WTC11 (cell line): ENCODE results near the gene HSPB6. TPM values are rescaled to one million over a fixed set of nuclear protein-coding genes. Genes with fewer than 3 reads are reported as not detected.
A peak's percentile ranks its signal among the peaks of the same experiment; 100 is the strongest.

Experiments used
- ATAC-seq: fragments of 200-7000 bp; cut with Tn5 transposase; 2 replicates; pipeline ENCODE4 v1.10.0; 2021; ENCODE audit warnings: mild to moderate bottlenecking, moderate library complexity
- CTCF ChIA-PET: fragments of 300-600 bp; sonication (Branson Sonifier 250); formaldehyde crosslinking; loops from one replicate; lab custom pipeline; 2021; ENCODE audit warnings: antibody characterized with exemption; lab: Charles Lee
- POLR2A ChIA-PET: fragments of 350-600 bp; sonication (Branson Sonifier 250); formaldehyde crosslinking; loops from one replicate; lab custom pipeline; 2021; ENCODE audit warnings: antibody characterized with exemption; lab: Charles Lee
- DNase-seq: peaks from one replicate; pipeline ENCODE4 v3.0.0; 2021; ENCODE audit warnings: low spot score
- H3K27ac Mint-ChIP-seq: 2 replicates; pipeline ENCODE4 v1.8.0; 2021; ENCODE audit warnings: mixed read lengths
- H3K27me3 Mint-ChIP-seq: 2 replicates; pipeline ENCODE4 v1.8.0; 2021; ENCODE audit warnings: low read depth, mild to moderate bottlenecking, moderate library complexity, mixed read lengths
- H3K36me3 Mint-ChIP-seq: 2 replicates; pipeline ENCODE4 v1.8.0; 2021; ENCODE audit warnings: mixed read lengths
- H3K4me1 Mint-ChIP-seq: 2 replicates; pipeline ENCODE4 v1.8.0; 2022; ENCODE audit warnings: mixed read lengths
- H3K4me3 Mint-ChIP-seq: 2 replicates; pipeline ENCODE4 v1.8.0; 2021; ENCODE audit warnings: mild to moderate bottlenecking, moderate library complexity, mixed read lengths
- H3K9me3 Mint-ChIP-seq: 2 replicates; pipeline ENCODE4 v1.8.0; 2021; ENCODE audit warnings: mixed read lengths
- ATF3 ChIP-seq: sonication (generic); formaldehyde crosslinking; conservative IDR thresholded peaks from 2 replicates; pipeline ENCODE4 v1.8.1; 2022; ENCODE audit warnings: mild to moderate bottlenecking, missing genetic modification reagents
- E2F5 ChIP-seq: sonication (generic); formaldehyde crosslinking; IDR thresholded peaks from 2 replicates; pipeline ENCODE4 v1.8.1; 2022; ENCODE audit warnings: mild to moderate bottlenecking, moderate library complexity, missing genetic modification reagents
- ELF4 ChIP-seq: sonication (generic); formaldehyde crosslinking; IDR thresholded peaks from 2 replicates; pipeline ENCODE4 v1.8.1; 2022; ENCODE audit warnings: low read depth, mild to moderate bottlenecking, moderate library complexity, missing genetic modification reagents
- GTF2I ChIP-seq: fragments of 250-450 bp; sonication (Bioruptor Pico); conservative IDR thresholded peaks from 2 replicates; pipeline ENCODE4 v1.4.0; 2021; ENCODE audit warnings: mild to moderate bottlenecking
- MXD4 ChIP-seq: fragments of 250-450 bp; sonication (Bioruptor Pico); IDR thresholded peaks from 2 replicates; pipeline ENCODE4 v1.8.0; 2021; ENCODE audit warnings: mild to moderate bottlenecking, moderate library complexity, borderline replicate concordance
- OVOL2 ChIP-seq: fragments of 250-450 bp; sonication (Bioruptor Pico); IDR thresholded peaks from 2 replicates; pipeline ENCODE4 v1.9.0; 2021; ENCODE audit warnings: mild to moderate bottlenecking, borderline replicate concordance
- RORB ChIP-seq: fragments of 250-450 bp; sonication (Bioruptor Pico); IDR thresholded peaks from 2 replicates; pipeline ENCODE4 v1.9.0; 2021; ENCODE audit warnings: mild to moderate bottlenecking
- TEAD1 ChIP-seq: sonication (generic); formaldehyde crosslinking; IDR thresholded peaks from 2 replicates; pipeline ENCODE4 v1.8.0; 2022; ENCODE audit warnings: mild to moderate bottlenecking, missing genetic modification reagents
- ZNF121 ChIP-seq: sonication (generic); formaldehyde crosslinking; IDR thresholded peaks from 2 replicates; pipeline ENCODE4 v1.8.0; 2023; ENCODE audit warnings: missing genetic modification reagents
- ZNF423 ChIP-seq: fragments of 250-450 bp; sonication (Bioruptor Pico); IDR thresholded peaks from 2 replicates; pipeline ENCODE4 v2.1.2; 2022; ENCODE audit warnings: mild to moderate bottlenecking, moderate library complexity
- ZNF532 ChIP-seq: fragments of 250-450 bp; sonication (Bioruptor Pico); IDR thresholded peaks from 2 replicates; pipeline ENCODE4 v1.9.0; 2021; ENCODE audit warnings: mild to moderate bottlenecking, borderline replicate concordance
- total RNA-seq: library from RNA; stranded (reverse); gene quantifications from 3 replicates; pipeline ENCODE4 v1.2.3, GENCODE V29; 2021
- TF ChIP-seq, protein P1 (sequence below): sonication (generic); formaldehyde crosslinking; IDR thresholded peaks from 2 replicates; pipeline ENCODE4 v1.8.0; 2023; ENCODE audit warnings: missing genetic modification reagents, mild to moderate bottlenecking, borderline replicate concordance

HSPB6 gene
- total RNA-seq, 1 experiment from 2014 or later = 1.7 TPM

DNA sequence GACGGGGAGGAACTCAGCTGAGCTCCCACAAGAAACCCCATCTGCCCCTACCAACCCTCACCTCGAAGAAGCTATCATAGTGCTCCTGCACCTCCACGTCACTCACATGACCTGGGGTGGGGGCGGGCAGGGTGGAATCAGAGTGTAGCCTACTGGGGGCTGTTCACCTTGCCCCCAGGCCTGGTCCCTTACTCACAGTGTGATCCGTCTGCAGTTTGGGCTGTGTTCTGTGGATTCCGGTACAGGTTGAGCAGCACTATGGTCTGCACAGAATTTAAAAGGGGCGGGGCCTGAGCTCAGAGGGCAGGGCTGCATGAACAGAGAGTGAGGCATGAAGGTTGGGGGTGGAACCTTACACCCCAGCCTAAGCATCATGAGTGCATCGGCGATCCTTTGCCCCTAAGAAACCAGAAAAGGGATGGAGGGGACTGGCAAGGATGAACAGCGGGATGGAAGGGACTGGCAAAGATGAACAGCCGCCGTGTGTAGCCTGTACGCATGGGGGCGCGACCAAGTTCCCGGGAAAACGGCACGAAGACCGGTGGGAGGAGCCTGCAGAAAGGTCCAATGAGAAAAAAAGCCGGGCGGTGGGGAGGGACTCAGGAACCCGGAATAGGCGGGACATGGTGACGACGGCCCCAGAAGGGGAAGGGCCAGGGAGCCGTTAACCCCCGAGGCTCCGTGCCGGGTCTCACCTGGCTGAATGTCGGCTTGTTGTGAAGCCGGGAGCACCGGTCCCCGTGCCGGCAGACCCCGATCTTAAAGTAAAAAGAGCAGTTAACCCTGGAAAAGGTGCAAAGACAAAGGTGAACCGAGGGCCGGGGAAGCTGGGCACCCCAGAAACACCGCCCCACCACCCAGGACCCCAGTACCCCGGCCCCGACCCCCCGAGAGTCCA, 12.2 kb downstream of the HSPB6 start (continued):
- TF ChIP-seq TEAD1 (CRISPR knock-in tag) (peak; percentile 26; the same call in 1 of the 2 replicates), GTF2I (CRISPR knock-in tag) (no peak), ELF4 (CRISPR knock-in tag) (no peak)
- TF ChIP-seq, protein P1, sequence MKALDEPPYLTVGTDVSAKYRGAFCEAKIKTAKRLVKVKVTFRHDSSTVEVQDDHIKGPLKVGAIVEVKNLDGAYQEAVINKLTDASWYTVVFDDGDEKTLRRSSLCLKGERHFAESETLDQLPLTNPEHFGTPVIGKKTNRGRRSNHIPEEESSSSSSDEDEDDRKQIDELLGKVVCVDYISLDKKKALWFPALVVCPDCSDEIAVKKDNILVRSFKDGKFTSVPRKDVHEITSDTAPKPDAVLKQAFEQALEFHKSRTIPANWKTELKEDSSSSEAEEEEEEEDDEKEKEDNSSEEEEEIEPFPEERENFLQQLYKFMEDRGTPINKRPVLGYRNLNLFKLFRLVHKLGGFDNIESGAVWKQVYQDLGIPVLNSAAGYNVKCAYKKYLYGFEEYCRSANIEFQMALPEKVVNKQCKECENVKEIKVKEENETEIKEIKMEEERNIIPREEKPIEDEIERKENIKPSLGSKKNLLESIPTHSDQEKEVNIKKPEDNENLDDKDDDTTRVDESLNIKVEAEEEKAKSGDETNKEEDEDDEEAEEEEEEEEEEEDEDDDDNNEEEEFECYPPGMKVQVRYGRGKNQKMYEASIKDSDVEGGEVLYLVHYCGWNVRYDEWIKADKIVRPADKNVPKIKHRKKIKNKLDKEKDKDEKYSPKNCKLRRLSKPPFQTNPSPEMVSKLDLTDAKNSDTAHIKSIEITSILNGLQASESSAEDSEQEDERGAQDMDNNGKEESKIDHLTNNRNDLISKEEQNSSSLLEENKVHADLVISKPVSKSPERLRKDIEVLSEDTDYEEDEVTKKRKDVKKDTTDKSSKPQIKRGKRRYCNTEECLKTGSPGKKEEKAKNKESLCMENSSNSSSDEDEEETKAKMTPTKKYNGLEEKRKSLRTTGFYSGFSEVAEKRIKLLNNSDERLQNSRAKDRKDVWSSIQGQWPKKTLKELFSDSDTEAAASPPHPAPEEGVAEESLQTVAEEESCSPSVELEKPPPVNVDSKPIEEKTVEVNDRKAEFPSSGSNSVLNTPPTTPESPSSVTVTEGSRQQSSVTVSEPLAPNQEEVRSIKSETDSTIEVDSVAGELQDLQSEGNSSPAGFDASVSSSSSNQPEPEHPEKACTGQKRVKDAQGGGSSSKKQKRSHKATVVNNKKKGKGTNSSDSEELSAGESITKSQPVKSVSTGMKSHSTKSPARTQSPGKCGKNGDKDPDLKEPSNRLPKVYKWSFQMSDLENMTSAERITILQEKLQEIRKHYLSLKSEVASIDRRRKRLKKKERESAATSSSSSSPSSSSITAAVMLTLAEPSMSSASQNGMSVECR (CRISPR knock-in tag) = peak; percentile 63; the same call in 1 of the 2 replicates

DNA sequence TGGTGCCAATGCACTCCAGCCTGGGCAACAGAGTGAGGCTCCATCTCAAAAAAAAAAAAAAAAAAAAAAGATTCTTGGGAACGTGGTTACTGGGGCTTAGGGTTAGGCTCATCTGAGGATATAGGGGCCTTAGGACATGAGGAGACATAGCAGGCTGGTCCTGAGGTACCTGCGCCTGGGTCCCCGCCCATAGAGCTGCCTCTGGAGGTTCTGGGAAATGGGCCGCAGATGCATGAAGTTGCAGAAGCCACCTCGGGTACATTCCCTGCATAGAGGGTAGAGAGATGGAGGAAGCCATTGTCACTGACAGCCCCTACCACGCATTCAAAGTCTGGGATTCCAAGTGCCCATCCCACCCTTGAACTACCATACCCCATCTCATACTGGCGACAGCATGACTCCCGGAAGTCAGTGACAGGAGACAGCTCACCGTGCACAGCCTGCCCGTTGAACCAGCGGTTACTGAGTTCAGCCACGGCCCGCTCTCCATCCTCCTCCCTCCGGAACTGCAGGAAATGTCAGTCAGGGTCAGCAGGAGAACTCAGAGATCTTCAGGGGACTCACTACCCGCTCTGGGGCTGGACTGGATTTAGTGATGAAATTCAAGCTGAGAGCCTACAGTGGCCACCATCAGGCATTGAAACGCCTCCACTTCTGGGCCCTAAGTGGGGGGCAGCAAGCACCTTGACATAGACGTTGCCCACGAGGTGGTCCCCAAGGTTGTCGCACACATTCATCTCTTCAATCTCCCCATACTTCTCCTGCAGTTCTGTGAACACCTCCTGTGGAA, 13.0 kb downstream of the HSPB6 start:
- TF ChIP-seq ZNF121 (no peak), RORB (CRISPR knock-in tag) (no peak), ATF3 (CRISPR knock-in tag) (no peak), E2F5 (no peak), ZNF532 (CRISPR knock-in tag) (no peak), MXD4 (CRISPR knock-in tag) (no peak), ZNF423 (CRISPR knock-in tag) (no peak), OVOL2 (CRISPR knock-in tag) (no peak)
- TF ChIP-seq, protein P1 (CRISPR knock-in tag) = no peak
- Mint-ChIP-seq H3K4me1 (peaks cover 24% of the 10 kb centered on the region), H3K4me3 (peak overlapping the region; percentile 98), H3K27me3 (no peaks in the 10 kb centered on the region), H3K36me3 (peaks cover 7% of the 10 kb centered on the region; the same call in 1 of the 2 replicates), H3K9me3 (no peaks in the 10 kb centered on the region), H3K27ac (peak overlapping the region; percentile 99)
- POLR2A ChIA-PET = interaction anchor here (0.7 to 1.5 kb wide), 3 partner anchors 24 to 685 kb away, joined by 3 to 5 read pairs (median 4); no protein-coding TSS in a partner anchor
- ATAC-seq (no peak), DNase-seq (no peak)
- CTCF ChIA-PET = interaction anchor here (0.6 to 2.0 kb wide), 12 partner anchors 13 to 265 kb away, joined by 3 to 41 read pairs (median 5); partner anchors contain the start of genes HSPB6, PROSER3 and SYNE4
